HCT116 (cell line): ENCODE measurements around the gene NDUFA11. TPM values are rescaled to one million over a fixed set of nuclear protein-coding genes. Genes with fewer than 3 reads are reported as not detected.

Experiments used
- ATAC-seq: fragments of 200-7000 bp; cut with Tn5 transposase; 2 replicates; pipeline ENCODE4 v1.9.1; 2020; ENCODE audit warnings: mild to moderate bottlenecking, moderate library complexity
- BruUV-seq: library from RNA; stranded (reverse); fragments of 400-500 nt; replicated peaks from 2 replicates; lab custom pipeline; 2021; lab: Mats Ljungman, UMichigan
- CTCF ChIA-PET: fragments of 300-600 bp; sonication (Branson Sonifier 250); formaldehyde crosslinking; loops from one replicate; lab custom pipeline; 2021; ENCODE audit warnings: antibody characterized with exemption; lab: Charles Lee
- POLR2A ChIA-PET: fragments of 300-600, 350-600 bp; sonication (Branson Sonifier 250); formaldehyde crosslinking; loops from one replicate; lab custom pipeline; 2021; ENCODE audit warnings: antibody characterized with exemption; lab: Charles Lee
- RAD21 ChIA-PET, 2 experiments: fragments of 300-600 bp; sonication (Branson Sonifier 250); formaldehyde crosslinking; loops; one replicate each; lab custom pipeline; 2023; ENCODE audit warnings: low total read pairs in 2 of 2; ENCODE audit not compliant: uncharacterized antibody in 2 of 2, unreplicated experiment in 2 of 2, low non-redundant PET in 1 of 2; lab: Charles Lee
- DNase-seq: peaks from one replicate; pipeline ENCODE4 v3.0.0-alpha.2; 2010; ENCODE audit warnings: low read depth, low spot score
- H2AFZ ChIP-seq: fragments of 200-600 bp; shearing (Covaris generic), sonication (generic); 2 replicates; pipeline ENCODE4 v1.6.1; 2017; ENCODE audit warnings: low read depth, mixed run types, mixed read lengths, antibody characterized with exemption, low read length; ENCODE audit not compliant: poor library complexity, severe bottlenecking
- H3K27ac ChIP-seq: 2 replicates; pipeline ENCODE4 v1.5.1; 2012; ENCODE audit warnings: low read depth, low read length
- H3K27me3 ChIP-seq: fragments of 200-600 bp; sonication (generic); 2 replicates; pipeline ENCODE4 v1.6.1; 2016; ENCODE audit warnings: mixed run types, low read length, mixed read lengths; ENCODE audit not compliant: insufficient read depth
- H3K36me3 ChIP-seq, 2 experiments: fragments of 200-500 bp in 1 of 2; fragments of 200-600 bp in 1 of 2; sonication (Bioruptor generic) in 1 of 2; sonication (generic) in 1 of 2; 2 replicates each; pipeline versions ENCODE4 v1.5.1 to v1.6.1; 2014 to 2016; ENCODE audit warnings: low read length in 2 of 2, inconsistent platforms in 1 of 2, mixed read lengths in 1 of 2, mixed run types in 1 of 2; ENCODE audit not compliant: insufficient read depth in 2 of 2, control insufficient read depth in 1 of 2
- H3K4me1 ChIP-seq, 2 experiments: fragments of 200-600 bp in 1 of 2; sonication (generic) in 1 of 2; 2 replicates each; pipeline versions ENCODE4 v1.5.1 to v1.6.1; 2012 to 2017; ENCODE audit warnings: low read length in 2 of 2, inconsistent platforms in 1 of 2, mild to moderate bottlenecking in 1 of 2, mixed read lengths in 1 of 2, mixed run types in 1 of 2, moderate library complexity in 1 of 2; ENCODE audit not compliant: insufficient read depth in 2 of 2, control insufficient read depth in 1 of 2
- H3K4me2 ChIP-seq: fragments of 200-600 bp; sonication (generic); 2 replicates; pipeline ENCODE4 v1.6.1; 2017; ENCODE audit warnings: mixed run types, low read length, mixed read lengths
- H3K4me3 ChIP-seq, 2 experiments: fragments of 200-600 bp in 1 of 2; sonication (generic) in 1 of 2; replicated peaks in 1 of 2; 2 replicates each; pipeline ENCODE4 v1.5.1; 2011 to 2016; ENCODE audit warnings: low read length in 2 of 2, control low read depth in 1 of 2, low read depth in 1 of 2, mild to moderate bottlenecking in 1 of 2, mixed read lengths in 1 of 2, mixed run types in 1 of 2
- H3K79me2 ChIP-seq: fragments of 200-600 bp; sonication (generic); 2 replicates; pipeline ENCODE4 v1.6.1; 2017; ENCODE audit warnings: mild to moderate bottlenecking, mixed run types, low read length, moderate library complexity, mixed read lengths; ENCODE audit not compliant: insufficient read depth
- H3K9ac ChIP-seq: fragments of 200-600 bp; sonication (generic); 2 replicates; pipeline ENCODE4 v1.6.1; 2016; ENCODE audit warnings: low read length, mixed read lengths
- H3K9me2 ChIP-seq: fragments of 200-600 bp; sonication (generic), shearing (Covaris generic); 2 replicates; pipeline ENCODE4 v1.6.1; 2017; ENCODE audit warnings: mixed run types, mild to moderate bottlenecking, moderate library complexity; ENCODE audit not compliant: insufficient read depth
- H3K9me3 ChIP-seq, 2 experiments: fragments of 200-500 bp in 1 of 2; fragments of 200-600 bp in 1 of 2; sonication (Bioruptor generic) in 1 of 2; sonication (generic) in 1 of 2; 2 replicates each; pipeline ENCODE4 v1.6.1; 2014 to 2017; ENCODE audit warnings: low read length in 2 of 2, mixed read lengths in 2 of 2, inconsistent platforms in 1 of 2, low read depth in 1 of 2, mild to moderate bottlenecking in 1 of 2, mixed run types in 1 of 2, moderate library complexity in 1 of 2; ENCODE audit not compliant: control insufficient read depth in 1 of 2, insufficient read depth in 1 of 2
- H4K20me1 ChIP-seq: fragments of 200-600 bp; sonication (generic), shearing (Covaris generic); 2 replicates; pipeline ENCODE4 v1.6.1; 2017; ENCODE audit warnings: mixed run types, mild to moderate bottlenecking, moderate library complexity; ENCODE audit not compliant: insufficient read depth
- ATF3 ChIP-seq: IDR thresholded peaks from 2 replicates; pipeline ENCODE4 v1.6.1; 2012
- CBX3 ChIP-seq: IDR thresholded peaks from 2 replicates; pipeline ENCODE4 v1.6.1; 2012; ENCODE audit warnings: low read depth
- CEBPB ChIP-seq: IDR thresholded peaks from 2 replicates; pipeline ENCODE4 v1.6.1; 2012; ENCODE audit warnings: low read depth
- ELF1 ChIP-seq: IDR thresholded peaks from 2 replicates; pipeline ENCODE4 v1.6.1; 2012; ENCODE audit warnings: low read depth, borderline replicate concordance
- EZH2phosphoT487 ChIP-seq: fragments of 200-600 bp; IDR thresholded peaks from 2 replicates; pipeline ENCODE4 v1.6.1; 2018; ENCODE audit warnings: antibody characterized with exemption, borderline replicate concordance
- FOSL1 ChIP-seq: IDR thresholded peaks from 2 replicates; pipeline ENCODE4 v1.6.1; 2012; ENCODE audit warnings: low read depth
- JUND ChIP-seq: IDR thresholded peaks from 2 replicates; pipeline ENCODE4 v1.6.1; 2012
- MAX ChIP-seq: IDR thresholded peaks from 2 replicates; pipeline ENCODE4 v1.6.1; 2012
- POLR2A ChIP-seq: IDR thresholded peaks from 2 replicates; pipeline ENCODE4 v1.7.0; 2011; ENCODE audit warnings: borderline replicate concordance; ENCODE audit not compliant: insufficient read depth, insufficient read length; ENCODE audit errors: extremely low read depth
- POLR2AphosphoS5 ChIP-seq: IDR thresholded peaks from 2 replicates; pipeline ENCODE4 v1.6.1; 2011; ENCODE audit warnings: mild to moderate bottlenecking, low read depth, low read length, moderate library complexity
- REST ChIP-seq: IDR thresholded peaks from 2 replicates; pipeline ENCODE4 v1.6.1; 2012; ENCODE audit warnings: low read depth
- SP1 ChIP-seq: IDR thresholded peaks from 2 replicates; pipeline ENCODE4 v1.6.1; 2012; ENCODE audit warnings: low read depth
- SRF ChIP-seq: IDR thresholded peaks from 2 replicates; pipeline ENCODE4 v1.6.1; 2012; ENCODE audit warnings: low read depth
- YY1 ChIP-seq: IDR thresholded peaks from 2 replicates; pipeline ENCODE4 v1.6.1; 2011; ENCODE audit warnings: low read length, low read depth, moderate library complexity, mild to moderate bottlenecking; ENCODE audit not compliant: insufficient replicate concordance; ENCODE audit errors: extremely low read depth
- ZBTB33 ChIP-seq: IDR thresholded peaks from 2 replicates; pipeline ENCODE4 v1.6.1; 2011; ENCODE audit warnings: mild to moderate bottlenecking, low read length, moderate library complexity; ENCODE audit not compliant: insufficient replicate concordance; ENCODE audit errors: extremely low read depth
- ZFX ChIP-seq: fragments of 450-650 bp; IDR thresholded peaks from 2 replicates; pipeline ENCODE4 v1.6.1; 2017
- ZNF274 ChIP-seq: fragments of 200-500 bp; sonication (Bioruptor generic); IDR thresholded peaks from 2 replicates; pipeline ENCODE4 v1.6.1; 2014; ENCODE audit warnings: mild to moderate bottlenecking, low read depth, low read length, inconsistent platforms
- intact Hi-C: fragments of 100-400 bp; cut with micrococcal nuclease; formaldehyde crosslinking; loops from 2 replicates; pipeline ENCODE4 v1.10.0; 2022
- total RNA-seq: library from RNA; stranded (reverse); gene quantifications from one replicate; pipeline ENCODE4 v1.2.1, GENCODE V29; 2021; ENCODE audit not compliant: unreplicated experiment
- TF ChIP-seq, protein P1 (sequence below), 3 experiments: fragments of 200-600 bp in 1 of 3; sonication (generic) in 1 of 3; IDR thresholded peaks in 2 of 3; conservative IDR thresholded peaks in 1 of 3; 2 replicates each; pipeline ENCODE4 v1.5.1; 2012 to 2017; ENCODE audit warnings: low read depth in 2 of 3, low read length in 2 of 3, antibody characterized with exemption in 1 of 3, borderline replicate concordance in 1 of 3, control low read depth in 1 of 3, mild to moderate bottlenecking in 1 of 3, mixed read lengths in 1 of 3, mixed run types in 1 of 3, moderate library complexity in 1 of 3; ENCODE audit not compliant: insufficient read depth in 1 of 3

The NDUFA11 gene
- total RNA-seq, 1 experiment from 2014 or later = 311 TPM

- H3K27me3 ChIP-seq = no peaks in the 10 kb centered on the region
- CTCF ChIA-PET = no interaction called here
These were observed 28.6 kb upstream of the NDUFA11 start for GRCh38 chr19:5932146-5932545.

More at GRCh38 chr19:5932146-5932545, 28.6 kb upstream of the NDUFA11 start:
- Histone ChIP-seq H3K9me2 (no peaks in the 10 kb centered on the region), H3K27ac (no peak overlapping the region), H3K9me3 (no peaks in the 10 kb centered on the region), H3K9ac (no peak overlapping the region), H3K4me1 (no peaks in the 10 kb centered on the region), H3K4me3 (no peak overlapping the region), H3K4me2 (no peak overlapping the region), H3K36me3 (peaks cover 23 to 52% of the 10 kb centered on the region in 2 experiments; a peak in 3 of 4 replicates), H3K79me2 (peaks cover 22% of the 10 kb centered on the region; the same call in 1 of the 2 replicates), H4K20me1 (no peaks in the 10 kb centered on the region), H2AFZ (no peak overlapping the region)
- DNase-seq (no peak), ATAC-seq (no peak)
- RAD21 ChIA-PET = no interaction called here
- no TSS peak for BruUV-seq
- intact Hi-C loops = no loop called here
- POLR2A ChIA-PET = no interaction called here
- TF ChIP-seq EZH2phosphoT487 (no peak), MAX (no peak), ELF1 (no peak), ZNF274 (no peak), ZBTB33 (no peak), YY1 (no peak), POLR2A (no peak), SRF (no peak), SP1 (no peak), CBX3 (no peak), POLR2AphosphoS5 (no peak), ZFX (no peak), REST (no peak), JUND (no peak), CEBPB (no peak), FOSL1 (no peak), ATF3 (no peak)
- TF ChIP-seq, protein P1, sequence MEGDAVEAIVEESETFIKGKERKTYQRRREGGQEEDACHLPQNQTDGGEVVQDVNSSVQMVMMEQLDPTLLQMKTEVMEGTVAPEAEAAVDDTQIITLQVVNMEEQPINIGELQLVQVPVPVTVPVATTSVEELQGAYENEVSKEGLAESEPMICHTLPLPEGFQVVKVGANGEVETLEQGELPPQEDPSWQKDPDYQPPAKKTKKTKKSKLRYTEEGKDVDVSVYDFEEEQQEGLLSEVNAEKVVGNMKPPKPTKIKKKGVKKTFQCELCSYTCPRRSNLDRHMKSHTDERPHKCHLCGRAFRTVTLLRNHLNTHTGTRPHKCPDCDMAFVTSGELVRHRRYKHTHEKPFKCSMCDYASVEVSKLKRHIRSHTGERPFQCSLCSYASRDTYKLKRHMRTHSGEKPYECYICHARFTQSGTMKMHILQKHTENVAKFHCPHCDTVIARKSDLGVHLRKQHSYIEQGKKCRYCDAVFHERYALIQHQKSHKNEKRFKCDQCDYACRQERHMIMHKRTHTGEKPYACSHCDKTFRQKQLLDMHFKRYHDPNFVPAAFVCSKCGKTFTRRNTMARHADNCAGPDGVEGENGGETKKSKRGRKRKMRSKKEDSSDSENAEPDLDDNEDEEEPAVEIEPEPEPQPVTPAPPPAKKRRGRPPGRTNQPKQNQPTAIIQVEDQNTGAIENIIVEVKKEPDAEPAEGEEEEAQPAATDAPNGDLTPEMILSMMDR (IDR thresholded peaks at IDR 0.05 in 2 of 3, conservative IDR thresholded peaks at IDR 0.05 in 1 of 3; ENCODE audit: borderline replicate concordance in 1 of 3, insufficient read depth in 1 of 3, low read depth in 2 of 3, low read length in 2 of 3) = no peak
